HCT116 (cell line): ENCODE measurements around the gene KRTAP10-7. TPM values are rescaled to one million over a fixed set of nuclear protein-coding genes. Genes with fewer than 3 reads are reported as not detected.

Experiments
- ATAC-seq: fragments of 200-7000 bp; cut with Tn5 transposase; 2 replicates; pipeline ENCODE4 v1.9.1; 2020; ENCODE audit warnings: mild to moderate bottlenecking, moderate library complexity
- BruUV-seq: library from RNA; stranded (reverse); fragments of 400-500 nt; replicated peaks from 2 replicates; lab custom pipeline; 2021; lab: Mats Ljungman, UMichigan
- CTCF ChIA-PET: fragments of 300-600 bp; sonication (Branson Sonifier 250); formaldehyde crosslinking; loops from one replicate; lab custom pipeline; 2021; ENCODE audit warnings: antibody characterized with exemption; lab: Charles Lee
- POLR2A ChIA-PET: fragments of 300-600, 350-600 bp; sonication (Branson Sonifier 250); formaldehyde crosslinking; loops from one replicate; lab custom pipeline; 2021; ENCODE audit warnings: antibody characterized with exemption; lab: Charles Lee
- RAD21 ChIA-PET, 2 experiments: fragments of 300-600 bp; sonication (Branson Sonifier 250); formaldehyde crosslinking; loops; one replicate each; lab custom pipeline; 2023; ENCODE audit warnings: low total read pairs in 2 of 2; ENCODE audit not compliant: uncharacterized antibody in 2 of 2, unreplicated experiment in 2 of 2, low non-redundant PET in 1 of 2; lab: Charles Lee
- DNase-seq: peaks from one replicate; pipeline ENCODE4 v3.0.0-alpha.2; 2010; ENCODE audit warnings: low read depth, low spot score
- H2AFZ ChIP-seq: fragments of 200-600 bp; shearing (Covaris generic), sonication (generic); 2 replicates; pipeline ENCODE4 v1.6.1; 2017; ENCODE audit warnings: low read depth, mixed run types, mixed read lengths, antibody characterized with exemption, low read length; ENCODE audit not compliant: poor library complexity, severe bottlenecking
- H3K27ac ChIP-seq: 2 replicates; pipeline ENCODE4 v1.5.1; 2012; ENCODE audit warnings: low read depth, low read length
- H3K27me3 ChIP-seq: fragments of 200-600 bp; sonication (generic); 2 replicates; pipeline ENCODE4 v1.6.1; 2016; ENCODE audit warnings: mixed run types, low read length, mixed read lengths; ENCODE audit not compliant: insufficient read depth
- H3K36me3 ChIP-seq, 2 experiments: fragments of 200-500 bp in 1 of 2; fragments of 200-600 bp in 1 of 2; sonication (Bioruptor generic) in 1 of 2; sonication (generic) in 1 of 2; 2 replicates each; pipeline versions ENCODE4 v1.5.1 to v1.6.1; 2014 to 2016; ENCODE audit warnings: low read length in 2 of 2, inconsistent platforms in 1 of 2, mixed read lengths in 1 of 2, mixed run types in 1 of 2; ENCODE audit not compliant: insufficient read depth in 2 of 2, control insufficient read depth in 1 of 2
- H3K4me1 ChIP-seq, 2 experiments: fragments of 200-600 bp in 1 of 2; sonication (generic) in 1 of 2; 2 replicates each; pipeline versions ENCODE4 v1.5.1 to v1.6.1; 2012 to 2017; ENCODE audit warnings: low read length in 2 of 2, inconsistent platforms in 1 of 2, mild to moderate bottlenecking in 1 of 2, mixed read lengths in 1 of 2, mixed run types in 1 of 2, moderate library complexity in 1 of 2; ENCODE audit not compliant: insufficient read depth in 2 of 2, control insufficient read depth in 1 of 2
- H3K4me2 ChIP-seq: fragments of 200-600 bp; sonication (generic); 2 replicates; pipeline ENCODE4 v1.6.1; 2017; ENCODE audit warnings: mixed run types, low read length, mixed read lengths
- H3K4me3 ChIP-seq, 2 experiments: fragments of 200-600 bp in 1 of 2; sonication (generic) in 1 of 2; replicated peaks in 1 of 2; 2 replicates each; pipeline ENCODE4 v1.5.1; 2011 to 2016; ENCODE audit warnings: low read length in 2 of 2, control low read depth in 1 of 2, low read depth in 1 of 2, mild to moderate bottlenecking in 1 of 2, mixed read lengths in 1 of 2, mixed run types in 1 of 2
- H3K79me2 ChIP-seq: fragments of 200-600 bp; sonication (generic); 2 replicates; pipeline ENCODE4 v1.6.1; 2017; ENCODE audit warnings: mild to moderate bottlenecking, mixed run types, low read length, moderate library complexity, mixed read lengths; ENCODE audit not compliant: insufficient read depth
- H3K9ac ChIP-seq: fragments of 200-600 bp; sonication (generic); 2 replicates; pipeline ENCODE4 v1.6.1; 2016; ENCODE audit warnings: low read length, mixed read lengths
- H3K9me2 ChIP-seq: fragments of 200-600 bp; sonication (generic), shearing (Covaris generic); 2 replicates; pipeline ENCODE4 v1.6.1; 2017; ENCODE audit warnings: mixed run types, mild to moderate bottlenecking, moderate library complexity; ENCODE audit not compliant: insufficient read depth
- H3K9me3 ChIP-seq, 2 experiments: fragments of 200-500 bp in 1 of 2; fragments of 200-600 bp in 1 of 2; sonication (Bioruptor generic) in 1 of 2; sonication (generic) in 1 of 2; 2 replicates each; pipeline ENCODE4 v1.6.1; 2014 to 2017; ENCODE audit warnings: low read length in 2 of 2, mixed read lengths in 2 of 2, inconsistent platforms in 1 of 2, low read depth in 1 of 2, mild to moderate bottlenecking in 1 of 2, mixed run types in 1 of 2, moderate library complexity in 1 of 2; ENCODE audit not compliant: control insufficient read depth in 1 of 2, insufficient read depth in 1 of 2
- H4K20me1 ChIP-seq: fragments of 200-600 bp; sonication (generic), shearing (Covaris generic); 2 replicates; pipeline ENCODE4 v1.6.1; 2017; ENCODE audit warnings: mixed run types, mild to moderate bottlenecking, moderate library complexity; ENCODE audit not compliant: insufficient read depth
- CBX3 ChIP-seq: IDR thresholded peaks from 2 replicates; pipeline ENCODE4 v1.6.1; 2012; ENCODE audit warnings: low read depth
- CEBPB ChIP-seq: IDR thresholded peaks from 2 replicates; pipeline ENCODE4 v1.6.1; 2012; ENCODE audit warnings: low read depth
- EGR1 ChIP-seq: IDR thresholded peaks from 2 replicates; pipeline ENCODE4 v1.6.1; 2012; ENCODE audit warnings: low read depth
- ELF1 ChIP-seq: IDR thresholded peaks from 2 replicates; pipeline ENCODE4 v1.6.1; 2012; ENCODE audit warnings: low read depth, borderline replicate concordance
- EZH2phosphoT487 ChIP-seq: fragments of 200-600 bp; IDR thresholded peaks from 2 replicates; pipeline ENCODE4 v1.6.1; 2018; ENCODE audit warnings: antibody characterized with exemption, borderline replicate concordance
- FOSL1 ChIP-seq: IDR thresholded peaks from 2 replicates; pipeline ENCODE4 v1.6.1; 2012; ENCODE audit warnings: low read depth
- JUND ChIP-seq: IDR thresholded peaks from 2 replicates; pipeline ENCODE4 v1.6.1; 2012
- POLR2A ChIP-seq: IDR thresholded peaks from 2 replicates; pipeline ENCODE4 v1.7.0; 2011; ENCODE audit warnings: borderline replicate concordance; ENCODE audit not compliant: insufficient read depth, insufficient read length; ENCODE audit errors: extremely low read depth
- POLR2AphosphoS5 ChIP-seq: IDR thresholded peaks from 2 replicates; pipeline ENCODE4 v1.6.1; 2011; ENCODE audit warnings: mild to moderate bottlenecking, low read depth, low read length, moderate library complexity
- RAD21 ChIP-seq: IDR thresholded peaks from 2 replicates; pipeline ENCODE4 v1.6.1; 2012; ENCODE audit warnings: low read depth, mild to moderate bottlenecking
- SIN3A ChIP-seq: IDR thresholded peaks from 2 replicates; pipeline ENCODE4 v1.6.1; 2012; ENCODE audit warnings: low read depth
- SP1 ChIP-seq: IDR thresholded peaks from 2 replicates; pipeline ENCODE4 v1.6.1; 2012; ENCODE audit warnings: low read depth
- SRF ChIP-seq: IDR thresholded peaks from 2 replicates; pipeline ENCODE4 v1.6.1; 2012; ENCODE audit warnings: low read depth
- TCF7L2 ChIP-seq: IDR thresholded peaks from 2 replicates; pipeline ENCODE4 v1.7.0; 2011; ENCODE audit warnings: borderline replicate concordance, inconsistent platforms; ENCODE audit not compliant: insufficient read depth, insufficient read length; ENCODE audit errors: extremely low read depth
- ZNF274 ChIP-seq: fragments of 200-500 bp; sonication (Bioruptor generic); IDR thresholded peaks from 2 replicates; pipeline ENCODE4 v1.6.1; 2014; ENCODE audit warnings: mild to moderate bottlenecking, low read depth, low read length, inconsistent platforms
- intact Hi-C: fragments of 100-400 bp; cut with micrococcal nuclease; formaldehyde crosslinking; loops from 2 replicates; pipeline ENCODE4 v1.10.0; 2022
- total RNA-seq: library from RNA; stranded (reverse); gene quantifications from one replicate; pipeline ENCODE4 v1.2.1, GENCODE V29; 2021; ENCODE audit not compliant: unreplicated experiment
- TF ChIP-seq, protein P1 (sequence below): IDR thresholded peaks from 2 replicates; pipeline ENCODE4 v1.6.1; 2012
- TF ChIP-seq, protein P2 (sequence below): IDR thresholded peaks from 2 replicates; pipeline ENCODE4 v1.6.1; 2012
- TF ChIP-seq, protein P3 (sequence below): IDR thresholded peaks from 2 replicates; pipeline ENCODE4 v1.6.1; 2012; ENCODE audit warnings: low read depth
- TF ChIP-seq, protein P4 (sequence below), 3 experiments: fragments of 200-600 bp in 1 of 3; sonication (generic) in 1 of 3; IDR thresholded peaks in 2 of 3; conservative IDR thresholded peaks in 1 of 3; 2 replicates each; pipeline ENCODE4 v1.5.1; 2012 to 2017; ENCODE audit warnings: low read depth in 2 of 3, low read length in 2 of 3, antibody characterized with exemption in 1 of 3, borderline replicate concordance in 1 of 3, control low read depth in 1 of 3, mild to moderate bottlenecking in 1 of 3, mixed read lengths in 1 of 3, mixed run types in 1 of 3, moderate library complexity in 1 of 3; ENCODE audit not compliant: insufficient read depth in 1 of 3
- TF ChIP-seq, protein P5 (sequence below): IDR thresholded peaks from 2 replicates; pipeline ENCODE4 v1.6.1; 2011; ENCODE audit warnings: mild to moderate bottlenecking, low read length, moderate library complexity; ENCODE audit not compliant: insufficient replicate concordance; ENCODE audit errors: extremely low read depth

Gene KRTAP10-7
- total RNA-seq, 1 experiment from 2014 or later = not detected

DNA sequence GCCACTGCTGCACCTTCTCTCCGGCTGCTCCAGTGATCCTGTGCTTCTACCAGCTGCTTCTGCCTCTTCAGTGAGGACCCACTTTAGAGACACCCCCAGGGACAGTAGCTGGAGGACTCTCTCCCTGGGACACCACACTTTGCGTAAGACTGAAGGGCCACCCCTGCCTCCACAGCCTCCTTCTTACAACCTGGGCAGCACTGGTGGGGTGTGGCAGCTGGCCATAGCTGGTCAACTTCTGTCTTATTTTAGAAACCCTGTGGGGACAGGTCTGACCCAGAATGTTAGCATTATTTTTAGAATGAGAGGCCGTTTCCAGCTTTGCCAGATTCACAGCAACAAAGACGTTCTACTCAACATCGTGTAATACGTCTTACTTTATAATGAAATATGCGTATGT, 25.4 kb downstream of the KRTAP10-7 start:
- no peak for ATAC-seq
- H3K27ac ChIP-seq = no peak overlapping the region
- TF ChIP-seq EGR1 (no peak), SP1 (no peak), CEBPB (no peak), POLR2AphosphoS5 (no peak), ELF1 (no peak), SIN3A (no peak), SRF (no peak), ZNF274 (no peak), FOSL1 (no peak), JUND (no peak), EZH2phosphoT487 (no peak), TCF7L2 (no peak), CBX3 (no peak), RAD21 (no peak), POLR2A (no peak)
- TF ChIP-seq, protein P1, sequence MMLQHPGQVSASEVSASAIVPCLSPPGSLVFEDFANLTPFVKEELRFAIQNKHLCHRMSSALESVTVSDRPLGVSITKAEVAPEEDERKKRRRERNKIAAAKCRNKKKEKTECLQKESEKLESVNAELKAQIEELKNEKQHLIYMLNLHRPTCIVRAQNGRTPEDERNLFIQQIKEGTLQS = no peak
- TF ChIP-seq, protein P2, sequence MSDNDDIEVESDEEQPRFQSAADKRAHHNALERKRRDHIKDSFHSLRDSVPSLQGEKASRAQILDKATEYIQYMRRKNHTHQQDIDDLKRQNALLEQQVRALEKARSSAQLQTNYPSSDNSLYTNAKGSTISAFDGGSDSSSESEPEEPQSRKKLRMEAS = no peak
- TF ChIP-seq, protein P3, sequence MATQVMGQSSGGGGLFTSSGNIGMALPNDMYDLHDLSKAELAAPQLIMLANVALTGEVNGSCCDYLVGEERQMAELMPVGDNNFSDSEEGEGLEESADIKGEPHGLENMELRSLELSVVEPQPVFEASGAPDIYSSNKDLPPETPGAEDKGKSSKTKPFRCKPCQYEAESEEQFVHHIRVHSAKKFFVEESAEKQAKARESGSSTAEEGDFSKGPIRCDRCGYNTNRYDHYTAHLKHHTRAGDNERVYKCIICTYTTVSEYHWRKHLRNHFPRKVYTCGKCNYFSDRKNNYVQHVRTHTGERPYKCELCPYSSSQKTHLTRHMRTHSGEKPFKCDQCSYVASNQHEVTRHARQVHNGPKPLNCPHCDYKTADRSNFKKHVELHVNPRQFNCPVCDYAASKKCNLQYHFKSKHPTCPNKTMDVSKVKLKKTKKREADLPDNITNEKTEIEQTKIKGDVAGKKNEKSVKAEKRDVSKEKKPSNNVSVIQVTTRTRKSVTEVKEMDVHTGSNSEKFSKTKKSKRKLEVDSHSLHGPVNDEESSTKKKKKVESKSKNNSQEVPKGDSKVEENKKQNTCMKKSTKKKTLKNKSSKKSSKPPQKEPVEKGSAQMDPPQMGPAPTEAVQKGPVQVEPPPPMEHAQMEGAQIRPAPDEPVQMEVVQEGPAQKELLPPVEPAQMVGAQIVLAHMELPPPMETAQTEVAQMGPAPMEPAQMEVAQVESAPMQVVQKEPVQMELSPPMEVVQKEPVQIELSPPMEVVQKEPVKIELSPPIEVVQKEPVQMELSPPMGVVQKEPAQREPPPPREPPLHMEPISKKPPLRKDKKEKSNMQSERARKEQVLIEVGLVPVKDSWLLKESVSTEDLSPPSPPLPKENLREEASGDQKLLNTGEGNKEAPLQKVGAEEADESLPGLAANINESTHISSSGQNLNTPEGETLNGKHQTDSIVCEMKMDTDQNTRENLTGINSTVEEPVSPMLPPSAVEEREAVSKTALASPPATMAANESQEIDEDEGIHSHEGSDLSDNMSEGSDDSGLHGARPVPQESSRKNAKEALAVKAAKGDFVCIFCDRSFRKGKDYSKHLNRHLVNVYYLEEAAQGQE = no peak
- TF ChIP-seq, protein P4, sequence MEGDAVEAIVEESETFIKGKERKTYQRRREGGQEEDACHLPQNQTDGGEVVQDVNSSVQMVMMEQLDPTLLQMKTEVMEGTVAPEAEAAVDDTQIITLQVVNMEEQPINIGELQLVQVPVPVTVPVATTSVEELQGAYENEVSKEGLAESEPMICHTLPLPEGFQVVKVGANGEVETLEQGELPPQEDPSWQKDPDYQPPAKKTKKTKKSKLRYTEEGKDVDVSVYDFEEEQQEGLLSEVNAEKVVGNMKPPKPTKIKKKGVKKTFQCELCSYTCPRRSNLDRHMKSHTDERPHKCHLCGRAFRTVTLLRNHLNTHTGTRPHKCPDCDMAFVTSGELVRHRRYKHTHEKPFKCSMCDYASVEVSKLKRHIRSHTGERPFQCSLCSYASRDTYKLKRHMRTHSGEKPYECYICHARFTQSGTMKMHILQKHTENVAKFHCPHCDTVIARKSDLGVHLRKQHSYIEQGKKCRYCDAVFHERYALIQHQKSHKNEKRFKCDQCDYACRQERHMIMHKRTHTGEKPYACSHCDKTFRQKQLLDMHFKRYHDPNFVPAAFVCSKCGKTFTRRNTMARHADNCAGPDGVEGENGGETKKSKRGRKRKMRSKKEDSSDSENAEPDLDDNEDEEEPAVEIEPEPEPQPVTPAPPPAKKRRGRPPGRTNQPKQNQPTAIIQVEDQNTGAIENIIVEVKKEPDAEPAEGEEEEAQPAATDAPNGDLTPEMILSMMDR (IDR thresholded peaks at IDR 0.05 in 2 of 3, conservative IDR thresholded peaks at IDR 0.05 in 1 of 3; ENCODE audit: borderline replicate concordance in 1 of 3, insufficient read depth in 1 of 3, low read depth in 2 of 3, low read length in 2 of 3) = no peak
- TF ChIP-seq, protein P5, sequence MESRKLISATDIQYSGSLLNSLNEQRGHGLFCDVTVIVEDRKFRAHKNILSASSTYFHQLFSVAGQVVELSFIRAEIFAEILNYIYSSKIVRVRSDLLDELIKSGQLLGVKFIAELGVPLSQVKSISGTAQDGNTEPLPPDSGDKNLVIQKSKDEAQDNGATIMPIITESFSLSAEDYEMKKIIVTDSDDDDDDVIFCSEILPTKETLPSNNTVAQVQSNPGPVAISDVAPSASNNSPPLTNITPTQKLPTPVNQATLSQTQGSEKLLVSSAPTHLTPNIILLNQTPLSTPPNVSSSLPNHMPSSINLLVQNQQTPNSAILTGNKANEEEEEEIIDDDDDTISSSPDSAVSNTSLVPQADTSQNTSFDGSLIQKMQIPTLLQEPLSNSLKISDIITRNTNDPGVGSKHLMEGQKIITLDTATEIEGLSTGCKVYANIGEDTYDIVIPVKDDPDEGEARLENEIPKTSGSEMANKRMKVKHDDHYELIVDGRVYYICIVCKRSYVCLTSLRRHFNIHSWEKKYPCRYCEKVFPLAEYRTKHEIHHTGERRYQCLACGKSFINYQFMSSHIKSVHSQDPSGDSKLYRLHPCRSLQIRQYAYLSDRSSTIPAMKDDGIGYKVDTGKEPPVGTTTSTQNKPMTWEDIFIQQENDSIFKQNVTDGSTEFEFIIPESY = no peak
- DNase-seq = no peak
- H3K9ac ChIP-seq = no peak overlapping the region
- H3K4me3 ChIP-seq = no peak overlapping the region
- BruUV-seq = no TSS peak
- no peaks in the 10 kb centered on the region for H3K36me3 ChIP-seq
- no peak overlapping the region for H3K4me2 ChIP-seq
- peaks cover 10 to 32% of the 10 kb centered on the region in 2 experiments; a peak in 3 of 4 replicates for H3K9me3 ChIP-seq
- ChIA-PET RAD21 (no interaction called here), CTCF (no interaction called here), POLR2A (no interaction called here)
- H3K4me1 ChIP-seq = no peaks in the 10 kb centered on the region
- H3K79me2 ChIP-seq = no peaks in the 10 kb centered on the region
- intact Hi-C loops = no loop called here
- H3K9me2 ChIP-seq = no peaks in the 10 kb centered on the region
- no peak overlapping the region for H2AFZ ChIP-seq
- no peaks in the 10 kb centered on the region for H4K20me1 ChIP-seq
- H3K27me3 ChIP-seq = no peaks in the 10 kb centered on the region
